Pancreas (tissue), 10 donors: ENCODE measurements around the gene PIK3CA. TPM values are rescaled to one million over a fixed set of nuclear protein-coding genes. Genes with fewer than 3 reads are reported as not detected.

Experiments
- ATAC-seq, 4 donors: fragments of 200-7000 bp; cut with Tn5 transposase; one replicate each; pipeline versions ENCODE4 v1.8.0 to v1.9.1; 2020; ENCODE audit warnings: mild to moderate bottlenecking in 4 of 4, moderate library complexity in 4 of 4
- DNase-seq, 6 donors: peaks; one replicate each; pipeline ENCODE4 v3.0.0-alpha.2; 2020
- FAIRE-seq: peaks from 2 replicates; lab custom pipeline; 2012; peaks lifted over from hg19 to GRCh38; lab: Jason Lieb, UNC
- H3K27ac ChIP-seq, 4 donors: fragments of 200-600 bp; sonication (generic); 1 replicate in 3 of 4; 2 replicates in 1 of 4; pipeline versions ENCODE4 v1.5.0 to v1.8.0; 2020
- H3K27me3 ChIP-seq, 4 donors: fragments of 200-600 bp; one replicate each; pipeline ENCODE4 v1.8.0; 2021
- H3K36me3 ChIP-seq, 3 donors: fragments of 200-600 bp; sonication (generic) in 1 of 3; one replicate each; pipeline versions ENCODE4 v1.5.0 to v1.8.0; 2020 to 2021
- H3K4me1 ChIP-seq, 3 donors: fragments of 200-600 bp; one replicate each; pipeline ENCODE4 v1.8.0; 2021
- H3K4me3 ChIP-seq, 4 donors: fragments of 200-600 bp; sonication (generic) in 2 of 4; one replicate each; pipeline versions ENCODE4 v1.5.0 to v1.8.0; 2020 to 2021
- H3K9me3 ChIP-seq, 4 donors: fragments of 200-600 bp; one replicate each; pipeline ENCODE4 v1.8.0; 2021
- WGBS, 2 donors: extraction: QIAGEN DNeasy Blood & Tissue Kit; methylation state at CpG; one replicate each; pipeline ENCODE4 v1.1.7; 2013; 5-methylcytosine and 5-hydroxymethylcytosine counted together
- intact Hi-C, 3 donors: fragments of 100-400 bp; cut with DNase I; formaldehyde crosslinking; loops; one replicate each; pipeline versions ENCODE4 v1.11.1 to v1.14.2; 2022
- polyA plus RNA-seq, 2 donors: library from polyadenylated mRNA; stranded (reverse); fragments of 200-250 nt; gene quantifications; one replicate each; pipeline ENCODE4 v1.2.3, GENCODE V29; 2013
- total RNA-seq, 6 donors: library from RNA; stranded (reverse); fragmentation: NEBNext Ultra II Directional in 4 of 6; extraction: Animal tissue kit (Norgen Biotek cat#: 25700) in 4 of 6; gene quantifications; one replicate each; pipeline versions ENCODE4 v1.2.1 to v1.2.4, GENCODE V29; 2021 to 2023
- TF ChIP-seq, protein P1 (sequence below), 4 donors: fragments of 200-600 bp; sonication (generic) in 3 of 4; IDR thresholded peaks; one replicate each; pipeline versions ENCODE4 v1.5.0 to v1.8.0; 2021; ENCODE audit warnings: antibody characterized with exemption in 4 of 4
- donor health status: healthy with polysubstance abuse.
- donor health status: DM: no; HTN: no; CAD: no; lungs with moderate emphysema.
- donor health status: DM: no; HTN: no; CAD: no.
- donor health status: control.
- donor health status: control.
- donor health status: Bipolar disorder and iron deficiency.
- donor health status: DM: yes; HTN: yes; CAD: no.
- donor health status: DM: no; HTN: no; CAD: no.
- donor health status: DM: no; HTN: no; CAD: no.
- donor health status: DM: yes; HTN: yes; CAD: no.

The PIK3CA gene
- total and polyA plus RNA-seq, 8 donors: 1.6 to 15.6 (median 6.4) TPM

DNA sequence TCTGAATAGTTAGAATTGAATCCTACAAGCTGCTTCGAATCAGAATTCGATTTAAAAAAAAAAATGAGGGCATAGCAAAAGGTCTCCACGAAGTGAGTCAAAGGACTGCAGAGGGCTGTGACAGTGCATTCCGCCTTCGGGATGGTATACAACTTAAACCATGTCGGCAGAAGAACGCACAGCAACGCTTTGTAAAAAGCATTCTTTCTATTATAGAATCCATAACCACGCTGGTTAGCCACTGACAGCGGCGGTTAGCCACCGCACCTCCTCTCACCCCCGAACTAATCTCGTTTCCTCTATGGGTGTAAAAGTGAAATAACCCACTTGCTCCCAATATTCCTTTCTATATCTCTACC, 664 bp upstream of the PIK3CA start:
- intact Hi-C loops: no loop called here
- H3K4me1 ChIP-seq: peaks cover 3 to 8% (median 6%) of the 10 kb centered on the region in 3 donors
- 0% methylated on average over 14 of the region's 14 CpGs for WGBS, 2 donors
- no peaks in the 10 kb centered on the region for H3K36me3 ChIP-seq
- no peaks in the 10 kb centered on the region for H3K27me3 ChIP-seq
- FAIRE-seq (no peak), DNase-seq (peak in 2 of 6 donors; percentile 27 to 57), ATAC-seq (peak; percentile 17 to 43 (median 36))
- TF ChIP-seq, protein P1, sequence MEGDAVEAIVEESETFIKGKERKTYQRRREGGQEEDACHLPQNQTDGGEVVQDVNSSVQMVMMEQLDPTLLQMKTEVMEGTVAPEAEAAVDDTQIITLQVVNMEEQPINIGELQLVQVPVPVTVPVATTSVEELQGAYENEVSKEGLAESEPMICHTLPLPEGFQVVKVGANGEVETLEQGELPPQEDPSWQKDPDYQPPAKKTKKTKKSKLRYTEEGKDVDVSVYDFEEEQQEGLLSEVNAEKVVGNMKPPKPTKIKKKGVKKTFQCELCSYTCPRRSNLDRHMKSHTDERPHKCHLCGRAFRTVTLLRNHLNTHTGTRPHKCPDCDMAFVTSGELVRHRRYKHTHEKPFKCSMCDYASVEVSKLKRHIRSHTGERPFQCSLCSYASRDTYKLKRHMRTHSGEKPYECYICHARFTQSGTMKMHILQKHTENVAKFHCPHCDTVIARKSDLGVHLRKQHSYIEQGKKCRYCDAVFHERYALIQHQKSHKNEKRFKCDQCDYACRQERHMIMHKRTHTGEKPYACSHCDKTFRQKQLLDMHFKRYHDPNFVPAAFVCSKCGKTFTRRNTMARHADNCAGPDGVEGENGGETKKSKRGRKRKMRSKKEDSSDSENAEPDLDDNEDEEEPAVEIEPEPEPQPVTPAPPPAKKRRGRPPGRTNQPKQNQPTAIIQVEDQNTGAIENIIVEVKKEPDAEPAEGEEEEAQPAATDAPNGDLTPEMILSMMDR (IDR thresholded peaks at IDR 0.05): no peak
- H3K9me3 ChIP-seq: peaks cover 0 to 2% (median 0%) of the 10 kb centered on the region in 4 donors
- H3K27ac ChIP-seq: peak overlapping the region; percentile 89 to 98 (median 97)
- peak overlapping the region; percentile 82 to 97 (median 92) for H3K4me3 ChIP-seq

DNA sequence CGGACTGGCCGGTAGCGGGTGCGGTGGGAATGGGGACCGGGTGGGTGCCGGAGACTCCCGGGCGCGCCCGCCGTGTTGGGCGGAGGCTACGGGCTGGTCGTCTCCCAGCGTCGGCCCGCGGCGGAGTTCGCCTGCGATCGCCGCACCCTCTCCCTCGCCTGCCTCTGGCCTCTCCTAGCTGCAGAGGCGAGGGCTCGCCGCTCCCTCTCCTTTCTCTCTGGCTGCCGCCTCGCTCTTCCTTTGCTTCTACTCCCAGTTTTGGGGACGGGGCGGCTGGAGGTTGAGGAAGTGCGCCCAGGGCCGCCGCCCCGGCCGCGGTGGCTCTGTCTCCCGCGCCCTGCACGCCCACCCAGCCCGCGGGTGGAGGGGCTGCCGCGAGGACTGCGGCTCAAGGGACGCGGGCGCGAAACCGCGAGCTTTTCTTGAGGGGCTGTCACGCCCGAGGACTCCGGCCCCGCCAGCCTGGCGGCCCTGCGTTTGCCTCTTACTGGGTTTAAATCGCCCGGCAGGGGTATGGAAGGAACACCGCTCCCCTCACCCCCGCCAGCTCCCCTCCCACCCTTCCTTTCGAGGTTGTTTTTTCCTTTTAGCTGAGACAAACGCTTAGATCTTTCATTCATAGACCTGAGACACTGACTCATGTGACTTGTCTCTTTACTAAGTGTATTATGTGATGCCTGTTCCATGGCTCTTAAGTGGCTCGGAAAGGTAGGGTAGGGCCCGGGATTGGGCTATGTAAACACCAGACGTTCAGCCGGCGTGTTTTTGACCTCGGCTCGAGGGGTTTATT, 654 bp downstream of the PIK3CA start:
- WGBS, 2 donors: 0% methylated on average over 55 to 70 of the region's 70 CpGs
- ATAC-seq (peak; percentile 27 to 56 (median 33)), FAIRE-seq (no peak), DNase-seq (peak; percentile 44 to 83 (median 58))
- TF ChIP-seq, protein P1 (IDR thresholded peaks at IDR 0.05): no peak
- no peaks in the 10 kb centered on the region for H3K9me3 ChIP-seq
- no peaks in the 10 kb centered on the region for H3K36me3 ChIP-seq
- H3K27me3 ChIP-seq: no peaks in the 10 kb centered on the region
- peak overlapping the region; percentile 82 to 97 (median 92) for H3K4me3 ChIP-seq
- intact Hi-C loops: no loop called here
- peak overlapping the region; percentile 89 to 98 (median 97) for H3K27ac ChIP-seq
- peaks cover 3 to 7% (median 6%) of the 10 kb centered on the region in 3 donors for H3K4me1 ChIP-seq

DNA sequence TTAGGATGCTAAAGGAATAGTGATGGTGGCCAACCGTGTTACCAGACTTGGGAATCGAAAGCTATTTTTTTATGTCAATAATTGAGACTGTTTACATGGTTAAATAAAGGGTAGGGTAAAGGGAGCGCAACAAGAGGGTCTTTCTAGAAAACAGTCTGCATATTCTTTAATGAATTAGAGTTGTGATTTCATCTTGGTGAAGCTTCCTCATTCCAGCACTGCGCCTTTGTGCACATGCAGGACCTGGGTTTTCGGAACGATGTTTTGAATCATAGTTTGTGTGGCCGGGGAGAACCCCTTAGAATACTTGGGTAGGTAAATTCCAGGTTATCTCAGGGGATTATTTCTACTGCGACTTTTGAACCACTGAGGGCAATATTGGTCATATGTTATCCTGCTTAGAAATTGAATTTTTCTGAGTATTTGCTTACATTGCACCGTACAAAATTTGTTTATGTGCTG, 1.3 kb downstream of the PIK3CA start:
- intact Hi-C loops: no loop called here
- no peaks in the 10 kb centered on the region for H3K9me3 ChIP-seq

DNA sequence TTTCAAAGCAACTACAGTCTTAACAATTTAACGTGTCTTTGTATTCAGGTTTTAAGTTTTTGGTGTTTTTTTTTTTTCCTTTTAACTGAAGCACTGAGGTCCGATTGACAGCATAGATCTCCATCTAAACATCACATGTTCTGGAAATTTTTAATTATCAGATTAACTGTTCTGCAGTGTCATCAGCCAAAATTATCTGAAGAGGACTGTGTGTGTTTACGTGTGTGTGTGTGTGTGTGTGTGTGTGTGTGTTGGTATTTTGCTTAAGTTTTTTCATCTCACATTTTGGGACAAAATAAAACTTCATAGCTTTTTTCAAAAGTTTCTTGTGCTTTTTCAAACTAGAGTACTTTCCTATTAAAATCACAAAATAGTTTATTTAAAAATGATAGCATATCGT, 1.8 kb downstream of the PIK3CA start:
- intact Hi-C loops: no loop called here
- ATAC-seq (no peak), DNase-seq (no peak), FAIRE-seq (no peak)
- peak overlapping the region in 1 of 4 donors; percentile 98 for H3K27ac ChIP-seq
- TF ChIP-seq, protein P1 (IDR thresholded peaks at IDR 0.05): no peak
- H3K4me3 ChIP-seq: peak overlapping the region in 2 of 4 donors; percentile 91 to 97
- H3K9me3 ChIP-seq: no peaks in the 10 kb centered on the region
- H3K36me3 ChIP-seq: no peaks in the 10 kb centered on the region
- H3K27me3 ChIP-seq: no peaks in the 10 kb centered on the region
- peaks cover 3 to 6% (median 4%) of the 10 kb centered on the region in 3 donors for H3K4me1 ChIP-seq
- 25 to 36% methylated on average over 4 of the region's 4 CpGs for WGBS, 2 donors

More for the DNA sequence above, 1.3 kb downstream of the PIK3CA start:
- Histone ChIP-seq H3K36me3 (no peaks in the 10 kb centered on the region), H3K27me3 (no peaks in the 10 kb centered on the region), H3K4me1 (peaks cover 3 to 6% (median 4%) of the 10 kb centered on the region in 3 donors), H3K4me3 (peak overlapping the region; percentile 82 to 97 (median 92)), H3K27ac (peak overlapping the region; percentile 89 to 98 (median 97))
- TF ChIP-seq, protein P1 (IDR thresholded peaks at IDR 0.05): no peak
- no peak for ATAC-seq
- FAIRE-seq: no peak
- DNase-seq: peak in 1 of 6 donors; percentile 30
- 1% methylated on average over 9 of the region's 9 CpGs for WGBS, 2 donors

DNA sequence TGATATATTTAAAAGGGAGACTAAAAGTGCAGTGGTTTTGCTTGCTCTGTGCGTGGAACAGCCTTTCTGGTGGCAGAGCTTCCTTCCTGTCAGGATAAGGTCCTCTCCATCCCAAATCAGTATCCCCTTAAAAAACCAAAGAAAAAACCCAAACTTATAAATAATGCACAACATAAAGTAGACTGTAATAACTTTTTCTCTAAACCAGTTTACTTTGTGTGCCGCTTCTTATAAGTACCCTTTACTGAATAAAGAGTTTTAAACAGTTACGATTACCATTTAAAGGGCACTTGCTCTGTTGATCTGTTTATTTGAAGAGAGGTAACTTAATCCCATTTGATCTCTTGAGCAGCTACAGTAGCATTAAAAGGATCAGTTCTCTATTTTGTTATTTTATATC, 2.5 kb downstream of the PIK3CA start:
- Histone ChIP-seq H3K4me3 (no peak overlapping the region), H3K27me3 (no peaks in the 10 kb centered on the region), H3K4me1 (peaks cover 3 to 6% (median 4%) of the 10 kb centered on the region in 3 donors), H3K9me3 (no peaks in the 10 kb centered on the region), H3K36me3 (no peaks in the 10 kb centered on the region), H3K27ac (no peak overlapping the region)
- ATAC-seq: no peak
- no peak for DNase-seq
- 83 to 86% methylated on average over 3 of the region's 3 CpGs for WGBS, 2 donors
- no peak for FAIRE-seq
- TF ChIP-seq, protein P1 (IDR thresholded peaks at IDR 0.05): no peak
- intact Hi-C loops: no loop called here
